Stimulated activated CD4-positive, alpha-beta T cell treated with anti-CD3 and anti-CD28 coated beads, Interleukin-4, amount 100 ng/mL, for 4 hours (primary cell): Measurements from ENCODE around the gene DYTN.

Experiments used
- DNase-seq, 2 experiments: peaks; one replicate each; pipeline ENCODE4 v3.0.0-alpha.2; 2020

DYTN gene

GRCh38 chr2:206696910-206697309, 21.3 kb downstream of the DYTN start:
- no peak for DNase-seq

- no peak for DNase-seq
Observed at GRCh38 chr2:206693399-206694137, 24.6 kb downstream of the DYTN start.

GRCh38 chr2:206692971-206693370, 25.2 kb downstream of the DYTN start:
- DNase-seq, result no peak

GRCh38 chr2:206688990-206689389, 29.2 kb downstream of the DYTN start:
- no peak for DNase-seq

DNA sequence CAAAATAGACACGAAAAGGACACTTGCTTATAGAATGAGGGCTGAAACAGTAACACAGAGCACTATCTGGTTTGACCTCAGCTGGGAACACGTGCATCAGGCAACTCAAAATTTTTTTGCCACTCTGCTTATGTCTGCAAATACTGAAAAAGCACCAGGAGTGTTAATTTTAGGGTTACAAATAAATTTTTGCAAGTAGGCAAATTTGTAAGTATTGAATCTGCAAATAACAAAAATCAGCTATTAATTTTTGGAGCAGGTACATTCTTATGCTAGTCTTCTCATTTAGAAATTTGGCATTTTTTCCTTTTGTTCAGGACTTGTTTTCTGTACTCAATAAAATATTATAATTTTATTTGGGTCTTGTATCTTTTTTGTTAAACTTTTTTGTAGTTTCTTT, 29.7 kb downstream of the DYTN start:
- DNase-seq, result no peak

GRCh38 chr2:206683546-206683945, 34.6 kb downstream of the DYTN start:
- no peak for DNase-seq

- no peak for DNase-seq
Observed at GRCh38 chr2:206670531-206671319, 47.5 kb downstream of the DYTN start.

GRCh38 chr2:206665251-206665650, 52.9 kb downstream of the DYTN start:
- no peak for DNase-seq

GRCh38 chr2:206657087-206657486, 61.1 kb downstream of the DYTN start:
- DNase-seq, result no peak

DNA sequence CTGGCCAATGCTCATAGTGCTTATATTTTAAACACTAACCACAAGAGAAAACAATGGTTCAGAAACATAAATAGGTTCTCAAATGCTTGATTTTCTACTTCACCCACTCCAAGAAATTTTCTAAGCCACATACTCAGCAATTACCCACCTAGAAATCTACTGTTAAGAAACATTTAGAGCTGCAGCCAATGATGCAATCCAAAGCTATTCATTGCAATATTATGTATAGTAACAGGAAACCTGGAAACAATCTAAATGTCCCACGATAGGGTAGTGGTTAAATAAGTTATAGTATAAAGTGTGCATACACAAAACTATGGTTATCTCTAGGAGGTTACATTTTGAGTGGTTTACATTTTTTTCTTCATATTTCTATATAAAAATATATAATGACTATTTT, 70.2 kb downstream of the DYTN start:
- DNase-seq, result no peak

DNA sequence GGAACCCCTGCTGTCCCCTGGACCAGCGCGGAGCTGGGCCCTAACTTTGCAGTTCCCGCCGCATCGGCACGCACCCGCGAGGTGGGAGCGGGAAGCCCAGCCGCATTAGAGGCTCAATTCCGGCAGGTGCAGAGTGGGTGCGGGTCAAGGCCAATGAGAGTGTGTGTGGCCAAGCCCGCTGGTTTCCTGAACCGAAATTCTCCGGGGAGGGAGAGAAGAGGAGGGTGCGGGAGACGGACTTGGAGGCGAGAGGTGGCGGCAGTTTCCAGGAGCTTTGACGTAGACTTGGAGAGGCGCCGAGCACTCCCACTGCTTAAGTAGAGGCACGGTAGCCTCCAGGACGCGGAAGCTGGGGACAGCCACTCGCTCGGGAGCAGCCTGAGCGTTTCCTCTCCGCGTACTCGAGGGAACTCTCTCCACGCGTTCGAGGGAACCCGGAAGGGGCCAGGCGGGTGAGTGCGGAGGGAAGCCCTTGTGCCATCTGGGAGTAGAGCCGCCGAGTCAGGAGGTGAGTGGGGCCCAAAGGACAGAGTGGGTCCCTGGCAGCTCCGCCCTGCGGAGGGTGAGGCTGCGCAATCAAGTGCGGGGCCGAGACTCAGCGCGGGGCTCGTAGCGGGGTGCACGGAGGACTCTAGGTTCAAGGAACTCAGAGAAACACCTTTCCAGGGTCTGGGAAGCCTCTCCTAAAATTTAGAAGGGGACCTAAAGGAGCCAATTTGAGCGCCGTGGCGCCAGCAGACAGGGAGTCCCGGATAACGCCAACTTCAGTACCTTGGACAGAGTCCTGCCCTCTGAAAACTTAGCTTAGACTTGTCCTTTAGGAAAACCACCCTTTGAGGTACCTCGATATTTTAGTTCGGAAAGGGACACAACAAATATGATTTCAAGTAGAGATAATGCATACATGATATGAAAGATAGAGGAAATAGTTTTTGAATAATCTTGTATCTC, 75.8 kb downstream of the DYTN start, which contains the start of gene FAM237A:
FAM237A (plus strand) TSS at position 413 of the 951 bp plus-strand sequence. CDS start 1,750 bp downstream, outside the sequence.
- no peak for DNase-seq

GRCh38 chr2:206641226-206641625, 77.0 kb downstream of the DYTN start:
- no peak for DNase-seq

DNA sequence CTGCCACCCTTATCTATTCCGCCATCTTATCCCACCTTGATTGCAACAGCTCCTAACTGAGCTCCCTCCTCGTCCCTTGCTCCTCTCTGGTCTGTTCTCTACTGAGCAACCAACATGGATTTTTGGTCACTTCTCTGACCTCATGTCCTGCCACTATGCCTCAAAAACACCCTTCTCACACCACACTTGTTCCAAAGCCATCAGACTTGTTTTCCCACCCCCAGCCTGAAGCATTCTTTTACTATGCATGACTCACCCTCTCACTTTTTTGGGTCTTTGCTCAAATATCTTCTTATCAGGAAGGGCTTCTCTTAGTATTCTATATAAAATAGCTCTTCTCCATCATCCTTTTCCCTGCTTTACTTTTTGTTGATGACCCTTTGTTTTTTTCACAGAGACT, 78.6 kb downstream of the DYTN start:
- DNase-seq, result no peak

DNA sequence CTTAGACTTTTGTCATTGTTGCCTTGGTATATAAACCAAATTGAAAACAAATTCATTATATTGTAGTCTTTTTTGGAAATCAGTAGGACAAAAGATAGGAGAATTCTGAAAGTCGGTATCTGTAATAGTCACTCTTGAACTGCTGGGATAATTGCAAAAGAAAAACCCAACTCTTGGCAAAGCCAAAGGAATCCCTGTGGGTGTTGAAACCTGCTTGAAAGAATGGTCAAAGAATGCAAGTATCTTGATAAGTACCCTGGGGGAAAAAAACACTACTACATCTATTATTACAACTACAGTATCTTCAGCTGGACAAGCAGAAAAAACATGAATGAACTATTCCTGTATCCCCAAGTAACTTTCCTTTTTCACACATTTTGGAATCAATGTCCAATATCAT, 83.2 kb downstream of the DYTN start:
- no peak for DNase-seq

GRCh38 chr2:206631340-206631739, 86.9 kb downstream of the DYTN start:
- no peak for DNase-seq

DNA sequence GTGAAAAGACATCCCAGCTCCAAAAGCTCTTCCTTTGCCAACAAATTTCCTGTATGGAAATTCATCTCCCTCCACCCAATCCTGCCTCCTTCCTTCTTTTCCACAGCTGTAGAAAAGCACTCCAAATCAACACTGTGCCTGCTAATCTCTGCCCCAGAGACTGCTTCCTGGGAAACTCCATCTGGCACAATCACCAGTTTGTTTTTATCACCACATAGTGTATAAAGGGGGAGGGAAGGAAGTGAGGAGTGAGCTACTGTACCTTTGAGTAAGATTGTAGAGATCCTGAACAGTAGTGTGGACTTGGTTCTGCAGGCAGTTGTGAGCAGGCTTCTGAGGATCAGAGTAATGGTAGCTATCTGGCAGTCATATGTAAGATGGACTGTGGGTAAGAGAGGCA, 90.6 kb downstream of the DYTN start:
- no peak for DNase-seq

DNA sequence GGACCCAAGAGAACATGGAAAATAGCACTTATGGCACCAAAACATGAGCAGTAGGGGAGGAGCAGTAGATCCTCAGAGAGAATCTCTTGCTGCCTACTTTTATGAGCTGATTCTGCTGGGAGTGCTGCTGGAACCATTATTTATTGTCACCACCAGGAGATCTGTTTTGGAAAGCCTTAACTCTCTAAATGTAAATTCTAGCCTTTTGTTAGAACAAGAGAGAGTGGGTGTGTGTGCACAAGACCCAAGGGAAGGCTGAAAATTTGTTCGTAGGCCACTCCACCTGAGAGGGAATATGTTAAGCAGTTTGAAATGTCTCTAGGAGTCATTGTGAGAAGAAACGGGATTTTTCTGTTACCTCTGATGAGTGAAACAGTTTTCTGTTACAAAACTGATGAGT, 92.1 kb downstream of the DYTN start:
- DNase-seq, result no peak

GRCh38 chr2:206619011-206619410, 99.2 kb downstream of the DYTN start:
- DNase-seq, result no peak

- DNase-seq, result no peak
Observed at GRCh38 chr2:206616151-206616550, 102.0 kb downstream of the DYTN start.

DNA sequence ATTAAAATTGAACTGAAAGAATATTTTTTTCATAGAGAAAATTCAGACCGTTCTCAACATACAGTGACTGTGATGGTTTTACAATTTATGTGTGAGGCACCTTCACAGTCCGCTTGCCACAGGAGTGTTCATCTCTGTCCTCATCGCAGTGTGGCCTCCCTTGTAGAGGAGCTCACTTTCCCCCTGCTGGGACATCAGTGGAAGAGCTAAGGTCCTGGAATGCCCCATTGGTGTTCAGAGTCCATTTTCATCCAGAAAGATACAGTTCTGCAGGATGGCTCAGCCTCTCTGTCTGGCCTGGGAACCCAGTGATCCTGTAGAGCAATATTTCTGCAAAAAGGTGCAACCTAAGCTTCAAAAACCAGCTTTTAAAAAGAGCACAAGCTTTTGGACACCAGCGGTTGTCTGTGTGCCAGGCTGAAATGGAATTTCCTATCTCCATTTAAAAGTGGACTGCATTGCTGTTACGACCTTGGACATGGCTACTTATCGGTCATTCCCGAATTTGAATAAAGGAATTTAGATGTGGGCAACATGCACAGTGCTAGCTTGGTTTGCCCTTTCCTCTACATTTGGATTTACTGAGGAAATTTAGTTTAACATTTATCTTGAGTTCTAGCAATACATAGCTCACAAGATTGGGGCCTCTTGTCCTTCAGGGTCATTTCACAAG, 102.6 kb downstream of the DYTN start:
- DNase-seq, result no peak

GRCh38 chr2:206614811-206615210, 103.4 kb downstream of the DYTN start:
- no peak for DNase-seq

DNA sequence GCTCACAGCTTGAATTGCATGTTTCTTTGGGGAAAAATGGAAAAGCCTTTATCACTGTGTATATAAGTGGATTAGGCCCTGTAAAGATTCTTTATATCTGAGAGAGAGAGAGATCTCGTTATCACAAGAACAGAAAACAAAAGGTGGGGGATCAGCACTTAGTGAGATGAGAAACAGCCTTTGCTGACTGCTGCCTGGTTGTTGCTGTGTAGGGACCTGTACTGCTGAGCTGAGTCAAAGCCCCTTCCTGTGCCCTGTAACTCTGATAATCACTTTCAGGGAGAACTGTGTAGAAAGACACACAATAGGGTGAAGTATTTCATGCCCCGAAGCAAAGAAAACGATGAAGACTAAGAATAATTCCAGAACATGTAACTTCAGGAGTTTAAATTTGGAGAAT, 106.5 kb downstream of the DYTN start:
- DNase-seq, result no peak

DNA sequence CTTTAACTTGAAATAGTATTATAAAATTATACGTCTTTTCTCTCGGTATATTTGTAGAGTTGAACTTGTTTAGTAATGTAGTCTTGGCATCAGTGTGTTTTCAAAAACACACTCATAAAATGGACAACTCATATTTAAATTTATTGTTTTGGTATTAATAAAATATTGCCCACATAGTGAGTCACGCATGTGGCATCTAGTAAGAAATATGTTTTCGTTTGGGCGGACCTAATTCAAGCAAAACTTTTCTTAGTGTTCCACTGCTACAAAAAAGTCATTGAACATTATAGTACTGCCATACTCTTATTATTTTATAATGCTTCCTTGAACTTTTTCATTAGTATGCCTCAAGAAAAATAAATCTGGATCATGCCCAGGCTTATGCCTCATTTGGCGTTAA, 107.0 kb downstream of the DYTN start:
- DNase-seq, result no peak
